HEK293 (cell line): ENCODE results near the gene PICALM.

Experiments used
- CTCF ChIA-PET: fragments of 350-600 bp; formaldehyde crosslinking; extraction: SDS; loops from one replicate; lab custom pipeline; 2021; ENCODE audit warnings: antibody characterized with exemption; lab: Yijun Ruan, JAX
- POLR2A ChIA-PET: fragments of 300-600 bp; formaldehyde crosslinking; extraction: SDS; loops from one replicate; lab custom pipeline; 2020; ENCODE audit warnings: antibody characterized with exemption, inconsistent platforms; lab: Yijun Ruan, JAX
- H3K27ac ChIP-seq: fragments of 200-500 bp; sonication (Bioruptor generic); 2 replicates; pipeline ENCODE4 v1.5.1; 2014; ENCODE audit warnings: low read depth, low read length, control low read depth, inconsistent platforms; ENCODE audit errors: extremely low read depth
- H3K36me3 ChIP-seq, 2 experiments: fragments of 200-500 bp in 1 of 2; sonication (Bioruptor generic) in 1 of 2; 1 replicate in 1 of 2; 2 replicates in 1 of 2; pipeline ENCODE4 v1.5.1; 2014 to 2017; ENCODE audit warnings: inconsistent platforms in 2 of 2, low read length in 2 of 2; ENCODE audit not compliant: control insufficient read depth in 2 of 2, insufficient read depth in 1 of 2
- H3K4me1 ChIP-seq: fragments of 200-500 bp; sonication (Bioruptor generic); 2 replicates; pipeline ENCODE4 v1.5.1; 2014; ENCODE audit warnings: mild to moderate bottlenecking, low read length, inconsistent platforms; ENCODE audit not compliant: control insufficient read depth, insufficient read depth
- H3K4me3 ChIP-seq: 2 replicates; pipeline ENCODE4 v1.5.1; 2011; ENCODE audit warnings: low read depth, mild to moderate bottlenecking, control low read depth, low read length, moderate library complexity
- H3K9me3 ChIP-seq: fragments of 200-500 bp; sonication (Bioruptor generic); 2 replicates; pipeline ENCODE4 v1.5.1; 2014; ENCODE audit warnings: low read depth, low read length, inconsistent platforms; ENCODE audit not compliant: control insufficient read depth, insufficient read depth
- BCL11A ChIP-seq: fragments of 450-650 bp; formaldehyde crosslinking; IDR thresholded peaks from 2 replicates; pipeline ENCODE4 v1.5.1; 2016; ENCODE audit warnings: low read depth, missing biosample characterization, missing genetic modification characterization
- KLF8 ChIP-seq: fragments of 450-650 bp; formaldehyde crosslinking; IDR thresholded peaks from 2 replicates; pipeline ENCODE4 v1.5.1; 2016; ENCODE audit warnings: missing biosample characterization, missing genetic modification characterization
- OSR2 ChIP-seq: fragments of 450-650 bp; formaldehyde crosslinking; IDR thresholded peaks from 2 replicates; pipeline ENCODE4 v1.5.1; 2016; ENCODE audit warnings: missing biosample characterization, missing genetic modification characterization
- PRDM1 ChIP-seq: fragments of 450-650 bp; formaldehyde crosslinking; IDR thresholded peaks from 2 replicates; pipeline ENCODE4; 2016; ENCODE audit warnings: missing biosample characterization, missing genetic modification characterization
- REPIN1 ChIP-seq: fragments of 450-650 bp; formaldehyde crosslinking; IDR thresholded peaks from 2 replicates; pipeline ENCODE4 v1.5.1; 2017; ENCODE audit warnings: missing biosample characterization, missing genetic modification characterization, low read depth
- SCRT2 ChIP-seq: fragments of 450-650 bp; formaldehyde crosslinking; IDR thresholded peaks from 2 replicates; pipeline ENCODE4 v1.5.1; 2016; ENCODE audit warnings: missing biosample characterization, missing genetic modification characterization
- TRIM28 ChIP-seq: IDR thresholded peaks from 2 replicates; pipeline ENCODE4 v1.6.1; 2011; ENCODE audit warnings: low read length, control low read depth, borderline replicate concordance
- ZBTB7A ChIP-seq: fragments of 450-650 bp; formaldehyde crosslinking; IDR thresholded peaks from 2 replicates; pipeline ENCODE4 v1.5.1; 2016; ENCODE audit warnings: low read depth, missing biosample characterization, missing genetic modification characterization
- ZEB2 ChIP-seq: fragments of 450-650 bp; formaldehyde crosslinking; IDR thresholded peaks from 2 replicates; pipeline ENCODE4 v1.5.1; 2016; ENCODE audit warnings: missing biosample characterization, missing genetic modification characterization
- ZFP37 ChIP-seq: fragments of 450-650 bp; formaldehyde crosslinking; IDR thresholded peaks from 2 replicates; pipeline ENCODE4 v1.5.1; 2016; ENCODE audit warnings: missing biosample characterization, missing genetic modification characterization
- ZNF132 ChIP-seq: fragments of 450-650 bp; formaldehyde crosslinking; IDR thresholded peaks from 2 replicates; pipeline ENCODE4 v1.5.1; 2017; ENCODE audit warnings: missing biosample characterization, missing genetic modification characterization, borderline replicate concordance
- ZNF16 ChIP-seq: fragments of 450-650 bp; formaldehyde crosslinking; IDR thresholded peaks from 2 replicates; pipeline ENCODE4 v1.5.1; 2016; ENCODE audit warnings: low read depth, missing biosample characterization, missing genetic modification characterization
- ZNF2 ChIP-seq: fragments of 450-650 bp; formaldehyde crosslinking; IDR thresholded peaks from 2 replicates; pipeline ENCODE4 v1.5.1; 2016; ENCODE audit warnings: missing biosample characterization, missing genetic modification characterization
- ZNF202 ChIP-seq: fragments of 450-650 bp; formaldehyde crosslinking; IDR thresholded peaks from 2 replicates; pipeline ENCODE4 v1.5.1; 2016; ENCODE audit warnings: missing biosample characterization, missing genetic modification characterization, borderline replicate concordance
- ZNF24 ChIP-seq: fragments of 450-650 bp; formaldehyde crosslinking; IDR thresholded peaks from 2 replicates; pipeline ENCODE4 v1.5.1; 2016; ENCODE audit warnings: missing biosample characterization, missing genetic modification characterization
- ZNF426 ChIP-seq: fragments of 450-650 bp; formaldehyde crosslinking; IDR thresholded peaks from 2 replicates; pipeline ENCODE4 v1.5.1; 2017; ENCODE audit warnings: missing biosample characterization, missing genetic modification characterization, mild to moderate bottlenecking, inconsistent platforms, moderate library complexity
- ZNF548 ChIP-seq: fragments of 450-650 bp; formaldehyde crosslinking; IDR thresholded peaks from 2 replicates; pipeline ENCODE4 v1.5.1; 2016; ENCODE audit warnings: missing biosample characterization, missing genetic modification characterization
- ZNF701 ChIP-seq: fragments of 450-650 bp; formaldehyde crosslinking; IDR thresholded peaks from 2 replicates; pipeline ENCODE4 v1.5.1; 2016; ENCODE audit warnings: missing biosample characterization, missing genetic modification characterization
- ZSCAN16 ChIP-seq: fragments of 450-650 bp; formaldehyde crosslinking; IDR thresholded peaks from 2 replicates; pipeline ENCODE4 v1.5.1; 2016; ENCODE audit warnings: missing biosample characterization, missing genetic modification characterization
- TF ChIP-seq, protein P1 (sequence below): fragments of 450-650 bp; formaldehyde crosslinking; IDR thresholded peaks from 2 replicates; pipeline ENCODE4 v1.5.1; 2016; ENCODE audit warnings: missing biosample characterization, missing genetic modification characterization
- TF ChIP-seq, protein P2 (sequence below): fragments of 450-650 bp; formaldehyde crosslinking; IDR thresholded peaks from 2 replicates; pipeline ENCODE4 v1.5.0; 2017; ENCODE audit warnings: missing biosample characterization, missing genetic modification characterization, borderline replicate concordance
- TF ChIP-seq, protein P3 (sequence below): fragments of 450-650 bp; formaldehyde crosslinking; IDR thresholded peaks from 2 replicates; pipeline ENCODE4 v1.5.1; 2016; ENCODE audit warnings: missing biosample characterization, missing genetic modification characterization
- TF ChIP-seq, protein P4 (sequence below): fragments of 450-650 bp; formaldehyde crosslinking; IDR thresholded peaks from 2 replicates; pipeline ENCODE4 v1.5.1; 2016; ENCODE audit warnings: missing biosample characterization, missing genetic modification characterization, borderline replicate concordance

PICALM gene

DNA sequence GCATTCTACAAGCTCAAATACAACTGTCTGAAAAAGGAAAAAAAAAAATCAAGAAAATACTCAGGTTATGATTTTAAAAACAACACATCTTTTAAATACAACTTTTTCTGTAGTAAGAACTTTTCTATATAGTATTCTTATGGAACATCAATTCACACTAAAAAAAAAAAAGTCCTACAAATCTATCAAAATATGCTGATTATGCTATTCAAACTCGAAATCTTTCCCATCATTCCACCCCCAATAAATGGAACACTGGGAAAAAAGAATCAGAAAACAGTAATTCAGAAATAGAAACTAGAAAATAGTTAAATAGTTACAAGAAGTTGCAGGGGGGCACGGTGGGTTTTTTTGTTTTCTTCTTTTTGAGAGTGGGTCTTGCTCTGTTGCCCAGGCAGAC, 77.4 kb downstream of the PICALM start:
- POLR2A ChIA-PET: no interaction called here

DNA sequence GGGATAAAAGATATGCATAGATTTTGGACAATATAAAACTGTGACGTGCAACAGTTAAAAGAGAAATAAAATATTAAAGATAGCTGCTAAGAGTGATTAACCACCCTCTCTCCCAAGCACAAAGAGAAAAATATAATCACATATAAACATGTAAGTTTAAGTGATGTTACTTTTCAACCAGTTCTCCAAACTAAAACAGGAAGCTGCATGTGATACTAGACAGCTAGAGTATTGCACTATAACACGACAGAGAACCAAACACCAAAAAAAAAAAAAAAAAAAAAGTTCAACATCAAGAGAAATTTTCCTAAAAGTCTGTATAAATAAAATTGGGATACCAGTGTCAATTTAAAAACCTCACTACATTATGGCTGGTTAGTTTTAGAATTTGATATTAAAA, 79.1 kb downstream of the PICALM start:
- Histone ChIP-seq H3K4me3 (no peak overlapping the region), H3K9me3 (no peaks in the 10 kb centered on the region), H3K36me3 (peaks cover 5 to 22% of the 10 kb centered on the region in 2 experiments), H3K27ac (no peak overlapping the region), H3K4me1 (no peaks in the 10 kb centered on the region)
- ChIA-PET POLR2A (interaction anchor here (0.6 kb wide), 1 partner anchor 47 kb away, joined by 4 read pairs; no protein-coding TSS in a partner anchor), CTCF (interaction anchor here (0.6 kb wide), 1 partner anchor 244 kb away, joined by 3 read pairs; no protein-coding TSS in a partner anchor)
- no peak for TF ChIP-seq ZNF2 (tag by site-specific recombination)
- no peak for TF ChIP-seq ZEB2 (tag by site-specific recombination)
- no peak for TF ChIP-seq ZFP37
- TF ChIP-seq, protein P1, sequence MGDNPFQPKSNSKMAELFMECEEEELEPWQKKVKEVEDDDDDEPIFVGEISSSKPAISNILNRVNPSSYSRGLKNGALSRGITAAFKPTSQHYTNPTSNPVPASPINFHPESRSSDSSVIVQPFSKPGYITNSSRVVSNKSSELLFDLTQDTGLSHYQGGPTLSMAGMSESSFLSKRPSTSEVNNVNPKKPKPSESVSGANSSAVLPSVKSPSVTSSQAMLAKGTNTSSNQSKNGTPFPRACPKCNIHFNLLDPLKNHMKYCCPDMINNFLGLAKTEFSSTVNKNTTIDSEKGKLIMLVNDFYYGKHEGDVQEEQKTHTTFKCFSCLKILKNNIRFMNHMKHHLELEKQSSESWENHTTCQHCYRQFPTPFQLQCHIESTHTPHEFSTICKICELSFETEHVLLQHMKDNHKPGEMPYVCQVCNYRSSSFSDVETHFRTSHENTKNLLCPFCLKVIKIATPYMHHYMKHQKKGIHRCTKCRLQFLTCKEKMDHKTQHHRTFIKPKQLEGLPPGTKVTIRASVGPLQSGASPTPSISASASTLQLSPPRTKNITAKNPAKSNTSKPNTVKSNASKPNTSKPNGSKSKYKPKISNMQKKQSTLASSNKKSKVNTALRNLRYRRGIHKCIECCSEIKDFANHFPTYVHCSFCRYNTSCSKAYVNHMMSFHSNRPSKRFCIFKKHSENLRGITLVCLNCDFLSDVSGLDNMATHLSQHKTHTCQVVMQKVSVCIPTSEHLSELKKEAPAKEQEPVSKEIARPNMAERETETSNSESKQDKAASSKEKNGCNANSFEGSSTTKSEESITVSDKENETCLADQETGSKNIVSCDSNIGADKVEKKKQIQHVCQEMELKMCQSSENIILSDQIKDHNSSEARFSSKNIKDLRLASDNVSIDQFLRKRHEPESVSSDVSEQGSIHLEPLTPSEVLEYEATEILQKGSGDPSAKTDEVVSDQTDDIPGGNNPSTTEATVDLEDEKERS (tag by site-specific recombination): no peak
- TF ChIP-seq ZSCAN16: no peak
- no peak for TF ChIP-seq REPIN1 (tag by site-specific recombination)
- TF ChIP-seq, protein P2, sequence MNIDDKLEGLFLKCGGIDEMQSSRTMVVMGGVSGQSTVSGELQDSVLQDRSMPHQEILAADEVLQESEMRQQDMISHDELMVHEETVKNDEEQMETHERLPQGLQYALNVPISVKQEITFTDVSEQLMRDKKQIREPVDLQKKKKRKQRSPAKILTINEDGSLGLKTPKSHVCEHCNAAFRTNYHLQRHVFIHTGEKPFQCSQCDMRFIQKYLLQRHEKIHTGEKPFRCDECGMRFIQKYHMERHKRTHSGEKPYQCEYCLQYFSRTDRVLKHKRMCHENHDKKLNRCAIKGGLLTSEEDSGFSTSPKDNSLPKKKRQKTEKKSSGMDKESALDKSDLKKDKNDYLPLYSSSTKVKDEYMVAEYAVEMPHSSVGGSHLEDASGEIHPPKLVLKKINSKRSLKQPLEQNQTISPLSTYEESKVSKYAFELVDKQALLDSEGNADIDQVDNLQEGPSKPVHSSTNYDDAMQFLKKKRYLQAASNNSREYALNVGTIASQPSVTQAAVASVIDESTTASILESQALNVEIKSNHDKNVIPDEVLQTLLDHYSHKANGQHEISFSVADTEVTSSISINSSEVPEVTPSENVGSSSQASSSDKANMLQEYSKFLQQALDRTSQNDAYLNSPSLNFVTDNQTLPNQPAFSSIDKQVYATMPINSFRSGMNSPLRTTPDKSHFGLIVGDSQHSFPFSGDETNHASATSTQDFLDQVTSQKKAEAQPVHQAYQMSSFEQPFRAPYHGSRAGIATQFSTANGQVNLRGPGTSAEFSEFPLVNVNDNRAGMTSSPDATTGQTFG (tag by site-specific recombination): no peak
- TF ChIP-seq ZNF426 (tag by site-specific recombination): no peak
- no peak for TF ChIP-seq ZNF701 (tag by site-specific recombination)
- no peak for TF ChIP-seq OSR2 (tag by site-specific recombination)
- TF ChIP-seq KLF8 (tag by site-specific recombination): no peak
- no peak for TF ChIP-seq ZNF16 (tag by site-specific recombination)
- no peak for TF ChIP-seq ZBTB7A (tag by site-specific recombination)
- TF ChIP-seq, protein P3, sequence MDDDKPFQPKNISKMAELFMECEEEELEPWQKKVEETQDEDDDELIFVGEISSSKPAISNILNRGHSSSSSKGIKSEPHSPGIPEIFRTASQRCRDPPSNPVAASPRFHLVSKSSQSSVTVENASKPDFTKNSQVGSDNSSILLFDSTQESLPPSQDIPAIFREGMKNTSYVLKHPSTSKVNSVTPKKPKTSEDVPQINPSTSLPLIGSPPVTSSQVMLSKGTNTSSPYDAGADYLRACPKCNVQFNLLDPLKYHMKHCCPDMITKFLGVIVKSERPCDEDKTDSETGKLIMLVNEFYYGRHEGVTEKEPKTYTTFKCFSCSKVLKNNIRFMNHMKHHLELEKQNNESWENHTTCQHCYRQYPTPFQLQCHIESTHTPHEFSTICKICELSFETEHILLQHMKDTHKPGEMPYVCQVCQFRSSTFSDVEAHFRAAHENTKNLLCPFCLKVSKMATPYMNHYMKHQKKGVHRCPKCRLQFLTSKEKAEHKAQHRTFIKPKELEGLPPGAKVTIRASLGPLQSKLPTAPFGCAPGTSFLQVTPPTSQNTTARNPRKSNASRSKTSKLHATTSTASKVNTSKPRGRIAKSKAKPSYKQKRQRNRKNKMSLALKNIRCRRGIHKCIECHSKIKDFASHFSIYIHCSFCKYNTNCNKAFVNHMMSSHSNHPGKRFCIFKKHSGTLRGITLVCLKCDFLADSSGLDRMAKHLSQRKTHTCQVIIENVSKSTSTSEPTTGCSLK (tag by site-specific recombination): no peak

More for the DNA sequence above, 77.4 kb downstream of the PICALM start:
- H3K4me3 ChIP-seq: no peak overlapping the region
- no peak overlapping the region for H3K27ac ChIP-seq
- CTCF ChIA-PET: interaction anchor here (0.7 kb wide), 2 partner anchors 48 to 305 kb away, joined by 4 to 5 read pairs; no protein-coding TSS in a partner anchor
- H3K4me1 ChIP-seq: no peaks in the 10 kb centered on the region
- no peaks in the 10 kb centered on the region for H3K9me3 ChIP-seq
- peaks cover 6 to 23% of the 10 kb centered on the region in 2 experiments for H3K36me3 ChIP-seq
- no peak for TF ChIP-seq ZNF24 (tag by site-specific recombination)
- no peak for TF ChIP-seq ZNF202 (tag by site-specific recombination)
- no peak for TF ChIP-seq TRIM28
- no peak for TF ChIP-seq ZNF548 (tag by site-specific recombination)
- no peak for TF ChIP-seq SCRT2
- no peak for TF ChIP-seq BCL11A
- TF ChIP-seq, protein P4, sequence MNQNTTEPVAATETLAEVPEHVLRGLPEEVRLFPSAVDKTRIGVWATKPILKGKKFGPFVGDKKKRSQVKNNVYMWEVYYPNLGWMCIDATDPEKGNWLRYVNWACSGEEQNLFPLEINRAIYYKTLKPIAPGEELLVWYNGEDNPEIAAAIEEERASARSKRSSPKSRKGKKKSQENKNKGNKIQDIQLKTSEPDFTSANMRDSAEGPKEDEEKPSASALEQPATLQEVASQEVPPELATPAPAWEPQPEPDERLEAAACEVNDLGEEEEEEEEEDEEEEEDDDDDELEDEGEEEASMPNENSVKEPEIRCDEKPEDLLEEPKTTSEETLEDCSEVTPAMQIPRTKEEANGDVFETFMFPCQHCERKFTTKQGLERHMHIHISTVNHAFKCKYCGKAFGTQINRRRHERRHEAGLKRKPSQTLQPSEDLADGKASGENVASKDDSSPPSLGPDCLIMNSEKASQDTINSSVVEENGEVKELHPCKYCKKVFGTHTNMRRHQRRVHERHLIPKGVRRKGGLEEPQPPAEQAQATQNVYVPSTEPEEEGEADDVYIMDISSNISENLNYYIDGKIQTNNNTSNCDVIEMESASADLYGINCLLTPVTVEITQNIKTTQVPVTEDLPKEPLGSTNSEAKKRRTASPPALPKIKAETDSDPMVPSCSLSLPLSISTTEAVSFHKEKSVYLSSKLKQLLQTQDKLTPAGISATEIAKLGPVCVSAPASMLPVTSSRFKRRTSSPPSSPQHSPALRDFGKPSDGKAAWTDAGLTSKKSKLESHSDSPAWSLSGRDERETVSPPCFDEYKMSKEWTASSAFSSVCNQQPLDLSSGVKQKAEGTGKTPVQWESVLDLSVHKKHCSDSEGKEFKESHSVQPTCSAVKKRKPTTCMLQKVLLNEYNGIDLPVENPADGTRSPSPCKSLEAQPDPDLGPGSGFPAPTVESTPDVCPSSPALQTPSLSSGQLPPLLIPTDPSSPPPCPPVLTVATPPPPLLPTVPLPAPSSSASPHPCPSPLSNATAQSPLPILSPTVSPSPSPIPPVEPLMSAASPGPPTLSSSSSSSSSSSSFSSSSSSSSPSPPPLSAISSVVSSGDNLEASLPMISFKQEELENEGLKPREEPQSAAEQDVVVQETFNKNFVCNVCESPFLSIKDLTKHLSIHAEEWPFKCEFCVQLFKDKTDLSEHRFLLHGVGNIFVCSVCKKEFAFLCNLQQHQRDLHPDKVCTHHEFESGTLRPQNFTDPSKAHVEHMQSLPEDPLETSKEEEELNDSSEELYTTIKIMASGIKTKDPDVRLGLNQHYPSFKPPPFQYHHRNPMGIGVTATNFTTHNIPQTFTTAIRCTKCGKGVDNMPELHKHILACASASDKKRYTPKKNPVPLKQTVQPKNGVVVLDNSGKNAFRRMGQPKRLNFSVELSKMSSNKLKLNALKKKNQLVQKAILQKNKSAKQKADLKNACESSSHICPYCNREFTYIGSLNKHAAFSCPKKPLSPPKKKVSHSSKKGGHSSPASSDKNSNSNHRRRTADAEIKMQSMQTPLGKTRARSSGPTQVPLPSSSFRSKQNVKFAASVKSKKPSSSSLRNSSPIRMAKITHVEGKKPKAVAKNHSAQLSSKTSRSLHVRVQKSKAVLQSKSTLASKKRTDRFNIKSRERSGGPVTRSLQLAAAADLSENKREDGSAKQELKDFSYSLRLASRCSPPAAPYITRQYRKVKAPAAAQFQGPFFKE (tag by site-specific recombination): no peak
- TF ChIP-seq PRDM1 (tag by site-specific recombination): no peak
- no peak for TF ChIP-seq ZNF132 (tag by site-specific recombination)
